HL-60 (cell line): Measurements from ENCODE around the gene DBNDD1.

Experiments
- DNase-seq, 2 experiments: peaks; one replicate each; pipeline ENCODE4 v3.0.0-alpha.2; 2010 to 2020; ENCODE audit warnings: low read depth in 1 of 2, low spot score in 1 of 2
- H3K27ac ChIP-seq: fragments of 250-450 bp; sonication (Bioruptor Pico); replicated peaks from 2 replicates; pipeline ENCODE4 v1.5.1; 2020; ENCODE audit warnings: mild to moderate bottlenecking, moderate library complexity
- H3K27me3 ChIP-seq: fragments of 250-450 bp; sonication (Bioruptor Pico); 2 replicates; pipeline ENCODE4 v1.5.1; 2021; ENCODE audit warnings: mild to moderate bottlenecking, moderate library complexity; ENCODE audit not compliant: insufficient read depth, poor library complexity, severe bottlenecking
- H3K4me3 ChIP-seq: replicated peaks from 2 replicates; pipeline ENCODE4 v1.5.1; 2011; ENCODE audit warnings: mild to moderate bottlenecking, control low read depth, low read length; ENCODE audit not compliant: insufficient read depth
- CTCF ChIP-seq: IDR thresholded peaks from one replicate; pipeline ENCODE4 v1.5.1; 2011; ENCODE audit warnings: low read length, control low read depth, inconsistent platforms; ENCODE audit not compliant: insufficient read depth
- GABPA ChIP-seq: IDR thresholded peaks from 2 replicates; pipeline ENCODE4 v1.6.1; 2012; ENCODE audit warnings: low read depth
- POLR2AphosphoS5 ChIP-seq: IDR thresholded peaks from 2 replicates; pipeline ENCODE4 v1.6.1; 2012; ENCODE audit warnings: low read depth
- SPI1 ChIP-seq: IDR thresholded peaks from 2 replicates; pipeline ENCODE4 v1.6.1; 2012; ENCODE audit warnings: low read depth, mild to moderate bottlenecking, borderline replicate concordance
- TF ChIP-seq, protein P1 (sequence below): IDR thresholded peaks from 2 replicates; pipeline ENCODE4 v1.6.1; 2012; ENCODE audit warnings: low read depth; ENCODE audit not compliant: insufficient replicate concordance

DBNDD1 gene

GRCh38 chr16:89983536-89983935, 35.7 kb downstream of the DBNDD1 start:
- TF ChIP-seq SPI1 (no peak), CTCF (no peak), POLR2AphosphoS5 (no peak), GABPA (no peak)
- TF ChIP-seq, protein P1, sequence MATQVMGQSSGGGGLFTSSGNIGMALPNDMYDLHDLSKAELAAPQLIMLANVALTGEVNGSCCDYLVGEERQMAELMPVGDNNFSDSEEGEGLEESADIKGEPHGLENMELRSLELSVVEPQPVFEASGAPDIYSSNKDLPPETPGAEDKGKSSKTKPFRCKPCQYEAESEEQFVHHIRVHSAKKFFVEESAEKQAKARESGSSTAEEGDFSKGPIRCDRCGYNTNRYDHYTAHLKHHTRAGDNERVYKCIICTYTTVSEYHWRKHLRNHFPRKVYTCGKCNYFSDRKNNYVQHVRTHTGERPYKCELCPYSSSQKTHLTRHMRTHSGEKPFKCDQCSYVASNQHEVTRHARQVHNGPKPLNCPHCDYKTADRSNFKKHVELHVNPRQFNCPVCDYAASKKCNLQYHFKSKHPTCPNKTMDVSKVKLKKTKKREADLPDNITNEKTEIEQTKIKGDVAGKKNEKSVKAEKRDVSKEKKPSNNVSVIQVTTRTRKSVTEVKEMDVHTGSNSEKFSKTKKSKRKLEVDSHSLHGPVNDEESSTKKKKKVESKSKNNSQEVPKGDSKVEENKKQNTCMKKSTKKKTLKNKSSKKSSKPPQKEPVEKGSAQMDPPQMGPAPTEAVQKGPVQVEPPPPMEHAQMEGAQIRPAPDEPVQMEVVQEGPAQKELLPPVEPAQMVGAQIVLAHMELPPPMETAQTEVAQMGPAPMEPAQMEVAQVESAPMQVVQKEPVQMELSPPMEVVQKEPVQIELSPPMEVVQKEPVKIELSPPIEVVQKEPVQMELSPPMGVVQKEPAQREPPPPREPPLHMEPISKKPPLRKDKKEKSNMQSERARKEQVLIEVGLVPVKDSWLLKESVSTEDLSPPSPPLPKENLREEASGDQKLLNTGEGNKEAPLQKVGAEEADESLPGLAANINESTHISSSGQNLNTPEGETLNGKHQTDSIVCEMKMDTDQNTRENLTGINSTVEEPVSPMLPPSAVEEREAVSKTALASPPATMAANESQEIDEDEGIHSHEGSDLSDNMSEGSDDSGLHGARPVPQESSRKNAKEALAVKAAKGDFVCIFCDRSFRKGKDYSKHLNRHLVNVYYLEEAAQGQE = no peak
- Histone ChIP-seq H3K27me3 (no peaks in the 10 kb centered on the region), H3K27ac (no peak overlapping the region), H3K4me3 (no peak overlapping the region)
- no peak for DNase-seq

GRCh38 chr16:89982318-89982717, 36.9 kb downstream of the DBNDD1 start:
- no peak for DNase-seq
- TF ChIP-seq, protein P1 = no peak
- no peak for TF ChIP-seq GABPA
- H3K27ac ChIP-seq = no peak overlapping the region
- H3K4me3 ChIP-seq = no peak overlapping the region
- no peaks in the 10 kb centered on the region for H3K27me3 ChIP-seq

- DNase-seq = no peak
- Histone ChIP-seq H3K27ac (no peak overlapping the region), H3K27me3 (no peaks in the 10 kb centered on the region), H3K4me3 (no peak overlapping the region)
- no peak for TF ChIP-seq CTCF
- no peak for TF ChIP-seq GABPA
- TF ChIP-seq, protein P1 = no peak
- TF ChIP-seq POLR2AphosphoS5 = no peak
- TF ChIP-seq SPI1 = no peak
Measured at GRCh38 chr16:89981414-89981813, 37.8 kb downstream of the DBNDD1 start.

- no peaks in the 10 kb centered on the region for H3K27me3 ChIP-seq
Measured at GRCh38 chr16:89974870-89975269, 44.4 kb downstream of the DBNDD1 start.

More at GRCh38 chr16:89974870-89975269, 44.4 kb downstream of the DBNDD1 start:
- no peak overlapping the region for H3K27ac ChIP-seq
- TF ChIP-seq, protein P1 = no peak
- DNase-seq = no peak
- no peak overlapping the region for H3K4me3 ChIP-seq
